Activated naive CD4-positive, alpha-beta T cell treated with anti-CD3 and anti-CD28 coated beads, Interleukin-2, amount 50 U/mL, for 72 hours (primary cell): ENCODE measurements around the gene ATXN7L2. TPM values are rescaled to one million over a fixed set of nuclear protein-coding genes. Genes with fewer than 3 reads are reported as not detected.
A peak's percentile ranks its signal among the peaks of the same experiment; 100 is the strongest.
"Not testable (repeated sequence)": the region's sequence is repeated elsewhere in the genome, so short reads cannot be mapped to it uniquely, and the experiment has no call there.

Experiments
- ATAC-seq, 2 donors: fragments of 150-1000 bp; cut with Tn5 transposase; 2 replicates each; pipeline ENCODE4 v1.10.0; 2021; ENCODE audit warnings: mild to moderate bottlenecking in 2 of 2, moderate library complexity in 2 of 2
- DNase-seq, 2 donors: peaks; one replicate each; pipeline ENCODE4 v3.0.0; 2021 to 2022; ENCODE audit warnings: low spot score in 2 of 2
- H3K27ac Mint-ChIP-seq, 2 donors: one replicate each; pipeline ENCODE4 v1.8.0; 2022; ENCODE audit warnings: mild to moderate bottlenecking in 2 of 2, mixed read lengths in 2 of 2
- H3K36me3 Mint-ChIP-seq, 2 donors: one replicate each; pipeline ENCODE4 v1.8.0; 2022; ENCODE audit warnings: mixed read lengths in 2 of 2
- H3K9me3 Mint-ChIP-seq, 2 donors: one replicate each; pipeline ENCODE4 v1.8.0; 2022; ENCODE audit warnings: mixed read lengths in 2 of 2
- total RNA-seq, 2 donors: library from RNA; stranded (reverse); gene quantifications; one replicate each; pipeline ENCODE4 v1.2.3, GENCODE V29; 2022

The ATXN7L2 gene, protein sequence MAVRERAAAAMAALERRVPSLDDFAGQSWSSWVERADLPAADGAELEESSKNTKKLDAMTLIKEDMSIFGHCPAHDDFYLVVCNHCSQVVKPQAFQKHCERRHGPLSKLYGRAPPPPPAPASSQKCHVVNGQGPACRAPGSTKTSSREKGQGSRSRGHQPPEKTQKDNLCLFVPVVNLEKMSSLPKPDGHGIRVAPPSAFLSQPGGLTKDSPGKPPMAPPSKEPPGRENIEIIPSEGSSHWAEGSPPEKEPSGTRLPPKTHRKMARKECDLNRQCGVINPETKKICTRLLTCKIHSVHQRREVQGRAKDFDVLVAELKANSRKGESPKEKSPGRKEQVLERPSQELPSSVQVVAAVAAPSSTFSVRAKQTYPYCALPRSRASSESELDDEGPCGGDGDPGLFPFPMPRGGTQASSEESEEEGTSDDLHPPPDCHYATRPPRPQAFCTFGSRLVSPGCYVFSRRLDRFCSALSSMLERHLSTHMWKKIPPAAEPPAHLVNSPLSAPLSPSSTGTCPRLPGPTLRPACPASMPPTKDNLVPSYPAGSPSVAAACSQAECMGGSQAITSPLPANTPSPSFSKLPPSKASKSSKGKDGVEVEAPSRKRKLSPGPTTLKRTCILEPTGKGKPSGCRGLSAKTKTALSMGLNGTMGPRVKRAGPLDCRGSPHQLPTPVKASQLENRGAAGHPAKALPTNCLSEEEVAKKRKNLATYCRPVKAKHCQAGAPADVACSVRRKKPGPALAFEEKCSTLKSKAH
- total RNA-seq: 10 to 100 TPM; 11.5 to 21.9 TPM

DNA sequence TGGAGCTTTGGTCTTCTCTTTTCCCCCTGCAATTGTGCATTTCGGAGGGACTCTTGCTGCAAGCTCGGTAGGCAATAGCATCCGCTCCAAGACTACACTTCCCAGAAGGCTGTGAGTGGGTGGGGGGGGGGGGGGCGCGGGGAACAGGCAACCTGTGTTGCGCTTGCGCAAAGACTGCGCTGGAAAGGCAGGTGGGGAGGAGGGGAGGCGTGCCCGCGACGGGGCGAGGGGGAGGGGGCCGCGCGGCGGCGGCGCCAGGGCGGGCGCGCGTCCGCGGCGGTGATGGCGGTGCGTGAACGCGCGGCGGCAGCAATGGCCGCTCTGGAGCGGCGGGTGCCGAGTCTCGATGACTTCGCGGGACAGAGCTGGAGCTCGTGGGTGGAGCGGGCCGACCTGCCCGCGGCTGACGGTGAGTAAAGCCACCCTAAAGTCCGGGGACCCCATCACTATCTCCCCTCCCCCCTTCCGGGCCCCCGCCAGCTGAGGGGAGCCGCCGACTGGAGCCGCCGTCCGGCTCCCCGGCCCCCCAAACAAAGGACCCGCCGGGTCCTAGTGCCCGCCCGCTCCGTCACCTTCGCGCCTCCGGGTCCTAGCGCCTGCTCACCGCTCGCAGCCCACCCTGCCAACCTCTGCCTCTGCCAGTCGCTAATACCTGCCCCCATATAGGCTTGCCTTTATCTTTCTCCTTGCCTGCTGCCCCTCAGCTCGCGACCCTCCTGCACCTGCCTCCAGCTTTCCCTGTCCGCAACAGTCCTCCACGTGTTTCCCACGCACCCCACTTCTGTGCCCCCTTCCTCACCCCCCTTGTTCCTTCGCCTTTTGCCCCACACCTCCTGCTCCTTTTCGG lies at the start of gene ATXN7L2:
TSS of gene ATXN7L2 (plus strand) at position 234 of the 847 bp plus-strand sequence. CDS start at position 283, 49 bp downstream.
- peak; percentile 64 to 83 for ATAC-seq
- peak; percentile 87 to 88 for DNase-seq
- H3K36me3 Mint-ChIP-seq: peaks cover 0 to 9% of the 10 kb centered on the region in 2 donors
- H3K27ac Mint-ChIP-seq: peak within 1 kb of the TSS; percentile 94
- no peaks in the 10 kb centered on the region for H3K9me3 Mint-ChIP-seq

DNA sequence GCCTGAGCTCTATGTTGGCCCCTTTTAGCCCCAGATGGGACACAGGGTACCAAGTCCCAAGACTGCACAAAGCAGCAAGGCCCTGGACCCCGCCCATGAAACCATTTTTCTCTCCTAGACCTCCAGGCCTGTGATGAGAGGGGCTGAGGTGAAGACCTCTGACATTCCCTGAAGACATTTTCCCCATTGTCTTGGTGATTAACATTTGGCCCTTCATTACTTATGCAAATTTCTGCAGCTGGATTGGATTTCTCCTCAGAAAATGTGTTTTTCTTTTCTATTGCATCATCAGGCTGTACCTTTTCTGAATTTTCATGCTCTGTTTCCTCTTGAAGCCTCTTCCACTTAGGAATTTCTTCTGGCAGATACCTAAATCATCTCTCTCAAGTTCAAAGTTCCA lies 49.2 kb upstream of the ATXN7L2 start:
- H3K36me3 Mint-ChIP-seq: peaks cover 0 to 7% of the 10 kb centered on the region in 2 donors
- peaks cover 0 to 11% of the 10 kb centered on the region in 2 donors for H3K9me3 Mint-ChIP-seq
- no peak overlapping the region for H3K27ac Mint-ChIP-seq
- DNase-seq (no peak), ATAC-seq (no peak)

DNA sequence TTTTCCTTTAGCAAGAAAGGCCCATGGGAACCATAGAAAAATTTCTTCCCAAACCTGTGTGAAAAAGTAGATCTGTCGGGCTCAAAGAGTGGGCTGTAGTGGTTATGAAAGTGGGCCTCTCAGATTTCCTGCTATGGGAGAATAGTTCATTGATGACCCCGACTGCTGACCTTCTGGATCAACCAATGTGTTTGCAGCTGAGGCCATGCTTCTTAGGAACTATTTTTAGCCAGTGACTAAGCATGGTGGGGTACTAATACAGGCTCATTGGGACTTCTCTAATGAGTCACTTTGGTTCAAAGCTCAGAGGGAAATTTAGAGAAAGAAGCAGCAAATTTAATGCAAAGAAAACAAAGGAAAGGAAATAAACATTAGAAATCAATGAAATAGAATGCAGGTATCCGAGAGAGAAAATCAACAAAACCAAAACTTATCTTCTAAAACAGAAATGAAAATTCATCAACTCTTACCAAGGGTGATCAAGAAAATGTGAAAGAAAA lies 44.9 kb upstream of the ATXN7L2 start:
- H3K36me3 Mint-ChIP-seq: peaks cover 0 to 7% of the 10 kb centered on the region in 2 donors
- ATAC-seq (peak in 1 of 2 donors; percentile 66), DNase-seq (no peak)
- H3K27ac Mint-ChIP-seq: no peak overlapping the region
- H3K9me3 Mint-ChIP-seq: peaks cover 0 to 6% of the 10 kb centered on the region in 2 donors

DNA sequence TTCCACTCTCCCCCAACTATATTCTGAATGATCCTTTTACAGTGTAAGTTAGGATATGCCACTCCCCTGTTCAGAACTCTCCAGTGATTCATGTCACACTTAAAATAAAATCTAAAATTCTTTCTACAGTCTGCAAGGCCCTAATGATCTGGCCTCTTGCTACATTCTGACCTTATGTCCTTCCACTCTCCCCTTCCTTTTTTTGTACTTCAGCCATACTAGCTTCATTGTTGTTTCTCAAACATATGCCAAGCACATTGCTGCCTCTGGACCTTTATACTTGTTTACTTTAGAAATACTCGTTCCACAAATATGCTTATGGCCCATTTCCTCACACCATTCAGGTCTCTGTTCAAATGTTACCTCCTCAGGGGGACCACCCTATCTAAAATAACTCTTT lies 42.6 kb upstream of the ATXN7L2 start:
- ATAC-seq: no peak

DNA sequence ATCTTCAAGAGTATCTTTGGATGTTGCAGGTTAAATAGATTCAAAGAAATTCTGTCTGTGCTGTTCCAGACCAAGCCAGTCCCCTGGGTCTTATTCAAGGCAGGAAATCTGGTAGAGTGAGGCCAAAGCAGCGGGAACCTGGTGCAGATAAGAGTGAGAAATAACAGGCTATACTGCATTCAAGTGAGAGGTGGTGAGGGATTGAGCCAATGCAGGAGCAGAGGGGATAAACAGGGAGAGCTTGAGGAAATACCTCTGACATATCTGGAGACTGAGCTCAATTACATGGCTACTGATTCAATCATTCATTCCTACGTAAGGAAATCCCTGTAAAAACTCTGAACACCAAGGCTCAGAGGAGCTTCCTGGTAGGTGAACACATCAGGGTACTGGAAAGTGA lies 40.2 kb upstream of the ATXN7L2 start:
- Mint-ChIP-seq H3K27ac (no peak overlapping the region), H3K9me3 (no peaks in the 10 kb centered on the region), H3K36me3 (no peaks in the 10 kb centered on the region)
- no peak for DNase-seq
- no peak for ATAC-seq

More for the DNA sequence above, 42.6 kb upstream of the ATXN7L2 start:
- Mint-ChIP-seq H3K9me3 (no peaks in the 10 kb centered on the region), H3K27ac (no peak overlapping the region), H3K36me3 (no peaks in the 10 kb centered on the region)
- no peak for DNase-seq

DNA sequence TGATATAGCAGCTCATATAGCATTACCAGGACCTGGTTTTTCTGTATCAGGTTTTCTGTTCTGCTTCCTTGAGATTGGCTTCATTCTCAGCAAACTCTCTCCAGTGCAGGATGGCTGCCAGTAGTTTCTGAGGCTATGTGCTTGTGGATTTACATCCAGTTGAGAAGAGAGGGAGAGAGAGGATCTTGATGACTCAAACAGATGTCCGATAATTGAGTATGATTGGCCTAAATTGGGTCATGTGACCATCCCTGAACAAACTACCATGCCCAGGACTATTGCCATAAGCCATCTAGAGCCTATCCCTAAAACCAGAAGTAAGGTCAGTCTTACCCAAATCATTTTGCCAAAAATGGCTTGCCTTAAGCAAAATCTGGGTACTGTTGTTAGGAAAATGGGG lies 39.4 kb upstream of the ATXN7L2 start:
- no peak for DNase-seq

DNA sequence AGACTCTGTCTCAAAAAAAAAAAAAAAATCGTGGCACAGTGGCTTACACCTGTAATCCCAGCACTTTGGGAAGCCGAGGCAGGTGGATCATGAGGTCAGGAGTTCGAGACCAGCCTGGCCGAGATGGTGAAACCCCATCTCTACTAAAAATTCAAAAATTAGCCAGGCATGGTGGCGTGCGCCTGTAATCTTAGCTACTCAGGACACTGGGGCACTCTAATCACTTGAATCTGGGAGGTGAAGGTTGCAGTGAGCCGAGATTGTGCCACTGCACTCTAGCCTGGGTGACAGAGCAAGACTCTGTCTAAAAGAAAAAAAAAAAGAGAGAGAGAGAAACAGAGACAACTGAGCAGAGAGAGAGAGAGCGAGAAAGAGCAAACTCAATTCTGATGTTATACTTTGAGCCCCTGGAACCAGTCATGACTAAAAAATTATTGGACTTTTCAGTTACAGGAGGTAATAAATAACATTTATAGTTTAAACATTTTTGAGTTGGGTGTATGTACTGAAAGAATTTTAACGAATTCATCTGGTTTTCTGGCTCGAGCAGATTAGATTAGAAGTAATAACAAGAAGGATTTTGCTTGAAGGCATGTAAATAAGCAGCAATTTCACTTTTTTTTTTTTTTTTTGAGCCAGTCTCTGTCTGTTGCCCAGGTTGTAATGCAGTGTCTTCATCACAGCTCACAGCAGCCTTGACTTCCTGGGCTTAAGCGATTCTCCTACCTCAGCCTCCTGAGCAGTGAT lies 37.6 kb upstream of the ATXN7L2 start:
- H3K36me3 Mint-ChIP-seq, DNase-seq, ATAC-seq, H3K9me3 Mint-ChIP-seq, H3K27ac Mint-ChIP-seq: not testable (repeated sequence)

More for the DNA sequence above, 39.4 kb upstream of the ATXN7L2 start:
- no peaks in the 10 kb centered on the region for H3K9me3 Mint-ChIP-seq
- no peak overlapping the region for H3K27ac Mint-ChIP-seq
- H3K36me3 Mint-ChIP-seq: no peaks in the 10 kb centered on the region
- no peak for ATAC-seq

DNA sequence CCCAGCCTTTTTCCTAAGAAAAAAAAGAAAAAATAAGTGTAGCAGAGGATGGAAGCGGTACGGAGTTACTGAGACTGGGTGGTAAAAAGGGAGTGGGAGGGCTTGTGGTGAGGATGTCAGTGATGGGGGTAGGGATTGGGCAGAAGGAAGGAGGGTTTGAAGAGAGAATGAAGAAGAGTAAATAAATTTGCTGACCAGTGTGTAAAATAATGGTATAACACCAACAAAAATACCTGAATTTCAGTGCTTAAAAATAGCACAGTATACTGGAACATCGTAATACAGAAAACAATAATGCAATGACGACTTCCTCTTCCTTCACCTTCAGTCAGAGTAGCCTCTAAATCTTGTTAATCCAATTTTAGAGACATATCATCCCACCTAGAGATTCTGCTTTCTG lies 36.2 kb upstream of the ATXN7L2 start:
- ATAC-seq: no peak
- no peaks in the 10 kb centered on the region for H3K9me3 Mint-ChIP-seq
- no peak overlapping the region for H3K27ac Mint-ChIP-seq
- no peak for DNase-seq
- no peaks in the 10 kb centered on the region for H3K36me3 Mint-ChIP-seq

DNA sequence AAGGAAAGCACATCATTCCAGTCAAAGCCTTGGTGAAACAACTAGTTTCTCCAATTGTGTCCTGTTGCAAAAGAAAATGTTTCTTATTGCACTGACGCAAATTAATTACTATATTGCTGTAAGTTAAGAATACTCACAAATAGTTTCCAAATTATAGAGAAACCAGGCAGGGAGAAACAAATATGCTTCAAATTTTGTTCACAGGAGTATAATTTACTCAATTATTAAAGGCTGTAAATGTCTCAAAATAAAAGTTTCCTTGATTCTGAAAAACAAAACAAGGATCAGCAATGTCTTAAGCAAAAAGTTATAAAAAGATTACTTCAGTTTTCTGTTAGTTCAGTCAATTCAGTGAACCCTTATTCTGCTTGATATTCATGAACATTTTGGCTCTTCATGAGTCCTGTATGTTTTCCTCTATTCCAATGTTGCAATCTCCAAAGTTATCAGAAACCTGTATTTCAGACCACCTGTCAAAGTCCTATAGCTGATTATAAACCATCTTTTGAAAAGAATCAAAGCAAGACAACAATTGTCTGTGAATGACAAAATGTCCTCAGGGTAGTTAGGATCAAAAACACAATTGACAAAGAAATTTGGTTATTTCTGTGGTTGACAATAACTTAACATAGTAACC lies 29.1 kb upstream of the ATXN7L2 start:
- Mint-ChIP-seq H3K9me3 (peaks cover 0 to 13% of the 10 kb centered on the region in 2 donors), H3K36me3 (peaks cover 10 to 22% of the 10 kb centered on the region in 2 donors), H3K27ac (no peak overlapping the region)
- ATAC-seq (no peak), DNase-seq (no peak)

DNA sequence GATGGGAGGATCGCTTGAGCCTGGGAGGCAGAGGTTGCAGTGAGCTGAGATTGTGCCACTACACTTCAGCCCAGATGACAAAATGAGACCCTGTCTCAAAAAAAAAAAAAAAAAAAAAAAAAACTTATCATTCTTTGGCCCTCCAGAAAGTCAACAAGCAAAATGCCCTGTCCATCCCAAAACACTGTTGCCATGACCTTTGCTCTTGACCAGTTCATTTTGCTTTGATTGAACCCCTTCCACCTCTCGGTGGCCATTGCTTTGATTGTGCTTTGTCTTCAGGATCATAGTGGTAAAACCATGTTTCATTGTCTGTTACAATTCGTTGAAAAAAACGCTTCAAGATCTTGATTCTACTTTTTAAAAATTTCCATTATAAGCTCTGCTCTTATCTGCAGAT lies 25.9 kb upstream of the ATXN7L2 start:
- Mint-ChIP-seq H3K27ac (no peak overlapping the region), H3K36me3 (peaks cover 10 to 22% of the 10 kb centered on the region in 2 donors), H3K9me3 (peaks cover 0 to 13% of the 10 kb centered on the region in 2 donors)
- no peak for ATAC-seq
- DNase-seq: no peak

DNA sequence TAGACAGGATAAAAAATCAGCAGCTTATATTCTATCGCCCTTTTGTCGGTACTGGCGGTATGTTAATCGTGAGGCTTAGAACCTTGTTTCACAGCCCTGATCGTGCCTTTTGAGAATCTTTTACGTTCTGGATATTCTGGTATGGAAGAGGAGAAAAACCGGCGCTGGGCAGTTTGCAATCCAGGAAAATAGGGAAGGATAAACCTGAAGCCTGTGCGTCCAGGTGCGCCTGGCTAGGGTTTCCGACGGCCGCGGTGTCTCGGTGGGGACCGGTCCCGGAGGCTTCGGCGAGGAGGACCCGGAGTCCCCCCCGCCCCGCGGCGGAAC lies 17.6 kb upstream of the ATXN7L2 start:
- DNase-seq (no peak), ATAC-seq (no peak)
- Mint-ChIP-seq H3K36me3 (no peaks in the 10 kb centered on the region), H3K9me3 (no peaks in the 10 kb centered on the region), H3K27ac (peak overlapping the region in 1 of 2 donors; percentile 29)

DNA sequence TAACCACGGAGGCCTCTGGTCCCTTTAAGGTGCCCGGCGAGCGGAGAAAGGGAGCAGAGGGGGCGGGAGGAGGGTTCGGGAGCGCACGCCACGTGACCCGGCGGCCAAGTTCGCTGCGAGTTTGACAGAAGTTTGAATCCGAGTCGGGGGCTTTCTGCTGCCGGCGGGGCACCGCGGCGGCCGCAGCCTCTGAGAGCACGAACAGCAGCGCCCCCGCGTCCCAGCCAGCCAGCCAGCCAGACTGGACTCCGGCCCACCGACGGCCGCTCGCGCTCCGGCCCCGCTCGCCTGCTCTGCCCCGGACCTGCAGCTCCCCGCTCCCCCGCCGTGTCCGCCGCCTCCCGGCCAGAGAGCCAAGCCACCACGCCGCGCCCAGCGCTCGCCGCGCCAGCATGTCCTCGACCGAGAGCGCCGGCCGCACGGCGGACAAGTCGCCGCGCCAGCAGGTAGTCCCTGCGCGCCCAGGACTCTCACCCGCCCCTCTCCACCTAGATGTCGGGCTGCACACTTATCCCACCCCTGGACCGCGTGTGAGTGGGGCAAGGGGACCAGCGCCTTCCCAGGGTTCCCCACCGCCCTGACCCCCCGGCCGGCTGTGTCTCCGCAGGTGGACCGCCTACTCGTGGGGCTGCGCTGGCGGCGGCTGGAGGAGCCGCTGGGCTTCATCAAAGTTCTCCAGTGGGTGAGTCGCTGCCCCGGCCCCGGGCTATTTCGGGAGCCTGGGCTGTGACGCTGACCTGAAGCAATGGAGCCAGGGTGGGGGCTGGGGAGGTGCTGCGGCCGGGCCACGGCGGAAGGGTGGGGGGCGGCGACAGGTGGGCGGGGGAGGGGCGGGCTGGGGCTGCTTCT lies 17.0 kb upstream of the ATXN7L2 start, which contains the start of gene SYPL2:
TSS of gene SYPL2 (plus strand) at position 95 of the 849 bp plus-strand sequence. CDS start at position 393, 298 bp downstream.
- Mint-ChIP-seq H3K27ac (peak within 1 kb of the TSS in 1 of 2 donors; percentile 29), H3K9me3 (no peaks in the 10 kb centered on the region)
- no peak for DNase-seq

DNA sequence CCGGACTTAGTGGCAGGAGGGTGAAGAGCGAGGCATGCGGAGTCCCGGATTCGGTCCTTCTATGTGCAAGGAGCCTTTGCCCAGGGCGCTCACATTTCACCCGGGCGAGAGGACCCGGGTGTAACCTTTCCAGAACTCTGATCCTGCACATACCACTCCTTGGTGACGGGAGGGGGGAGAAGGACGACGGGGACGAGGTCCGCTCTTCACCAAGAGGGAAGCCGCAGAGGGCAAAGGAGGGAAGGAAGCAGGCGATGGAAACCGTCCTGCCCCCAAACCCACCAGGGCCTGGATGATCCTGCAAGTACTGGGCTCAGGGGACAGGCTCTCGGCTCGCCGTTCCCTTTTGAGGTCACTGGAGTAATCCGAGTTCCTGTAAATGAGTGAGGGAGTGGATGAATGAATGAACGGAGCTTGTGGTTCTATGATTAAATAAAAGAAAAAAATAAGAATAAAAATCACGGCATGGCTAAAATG lies 16.4 kb upstream of the ATXN7L2 start:
- H3K36me3 Mint-ChIP-seq: no peaks in the 10 kb centered on the region
- no peaks in the 10 kb centered on the region for H3K9me3 Mint-ChIP-seq
- DNase-seq (no peak), ATAC-seq (no peak)
- H3K27ac Mint-ChIP-seq: no peak overlapping the region

More for the DNA sequence above, 17.0 kb upstream of the ATXN7L2 start, which contains the start of gene SYPL2:
- no peaks in the 10 kb centered on the region for H3K36me3 Mint-ChIP-seq
- ATAC-seq: peak; percentile 51 to 57

DNA sequence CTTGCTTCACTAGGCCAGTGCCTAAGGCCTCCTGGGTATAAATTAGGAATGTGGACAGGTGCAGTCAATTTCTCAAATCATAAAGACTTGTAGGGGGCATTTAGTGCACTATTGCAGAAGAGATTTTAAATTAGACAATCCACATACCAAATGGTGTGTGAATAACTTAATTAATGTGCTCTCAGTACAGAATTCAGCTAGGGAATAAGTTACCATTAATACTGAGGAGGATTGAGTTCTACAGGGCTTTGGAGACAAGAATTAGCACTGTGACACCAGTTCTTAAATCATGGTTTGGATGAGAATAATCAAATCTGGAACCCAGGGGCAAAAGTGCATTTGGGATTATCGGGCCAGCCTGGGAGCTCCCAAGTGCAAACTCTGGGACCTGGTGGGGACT lies 15.6 kb upstream of the ATXN7L2 start:
- Mint-ChIP-seq H3K27ac (no peak overlapping the region), H3K9me3 (no peaks in the 10 kb centered on the region)

More for the DNA sequence above, 15.6 kb upstream of the ATXN7L2 start:
- ATAC-seq (no peak), DNase-seq (no peak)
- no peaks in the 10 kb centered on the region for H3K36me3 Mint-ChIP-seq
